ENCODE measurements around the gene SPRR5.

The SPRR5 gene

GRCh38 chr1:152919071-152919470, 27.9 kb upstream of the SPRR5 start:
- H3K4me3 ChIP-seq (ENCODE audit: low read depth, low read length) = no peak overlapping the region
- no peak for DNase-seq (ENCODE audit: low read depth)
- TF ChIP-seq CTCF (conservative IDR thresholded peaks at IDR 0.05; ENCODE audit: low read depth, low read length) = no peak

GRCh38 chr1:152924191-152924590, 22.8 kb upstream of the SPRR5 start:
- no peak for DNase-seq (ENCODE audit: low read depth)
- TF ChIP-seq CTCF (conservative IDR thresholded peaks at IDR 0.05; ENCODE audit: low read depth, low read length) = no peak
- no peak overlapping the region for H3K4me3 ChIP-seq (ENCODE audit: low read depth, low read length)

GRCh38 chr1:152926091-152926490, 20.9 kb upstream of the SPRR5 start:
- TF ChIP-seq CTCF (conservative IDR thresholded peaks at IDR 0.05; ENCODE audit: low read depth, low read length) = no peak
- DNase-seq (ENCODE audit: low read depth) = no peak

GRCh38 chr1:152928671-152929070, 18.3 kb upstream of the SPRR5 start:
- no peak for DNase-seq (ENCODE audit: low read depth)
- no peak for TF ChIP-seq CTCF (conservative IDR thresholded peaks at IDR 0.05; ENCODE audit: low read depth, low read length)
- H3K4me3 ChIP-seq (ENCODE audit: low read depth, low read length) = no peak overlapping the region

More at GRCh38 chr1:152926091-152926490, 20.9 kb upstream of the SPRR5 start:
- no peak overlapping the region for H3K4me3 ChIP-seq (ENCODE audit: low read depth, low read length)

GRCh38 chr1:152932170-152932811, 14.7 kb upstream of the SPRR5 start:
- no peak for TF ChIP-seq CTCF (conservative IDR thresholded peaks at IDR 0.05; ENCODE audit: low read depth, low read length)
- H3K4me3 ChIP-seq (ENCODE audit: low read depth, low read length) = no peak overlapping the region
- no peak for DNase-seq (ENCODE audit: low read depth)

- DNase-seq (ENCODE audit: low read depth) = no peak
- H3K4me3 ChIP-seq (ENCODE audit: low read depth, low read length) = no peak overlapping the region
- no peak for TF ChIP-seq CTCF (conservative IDR thresholded peaks at IDR 0.05; ENCODE audit: low read depth, low read length)
Observed at GRCh38 chr1:152933196-152933595, 13.8 kb upstream of the SPRR5 start.

GRCh38 chr1:152940614-152941013, 6.4 kb upstream of the SPRR5 start:
- no peak overlapping the region for H3K4me3 ChIP-seq (ENCODE audit: low read depth, low read length)
- no peak for TF ChIP-seq CTCF (conservative IDR thresholded peaks at IDR 0.05; ENCODE audit: low read depth, low read length)
- no peak for DNase-seq (ENCODE audit: low read depth)
